Urothelium cell line (cell line): ENCODE results near the gene CFAP221.

ENCODE experiments used
- DNase-seq: peaks from one replicate; pipeline ENCODE4 v3.0.0; 2011; ENCODE audit warnings: low spot score, mixed read lengths
- FAIRE-seq: peaks from 2 replicates; lab custom pipeline; 2011; peaks lifted over from hg19 to GRCh38; lab: Jason Lieb, UNC

Gene CFAP221

GRCh38 chr2:119536211-119536610 is 8.0 kb upstream of the CFAP221 start:
- DNase-seq: no peak
- FAIRE-seq: no peak

DNA sequence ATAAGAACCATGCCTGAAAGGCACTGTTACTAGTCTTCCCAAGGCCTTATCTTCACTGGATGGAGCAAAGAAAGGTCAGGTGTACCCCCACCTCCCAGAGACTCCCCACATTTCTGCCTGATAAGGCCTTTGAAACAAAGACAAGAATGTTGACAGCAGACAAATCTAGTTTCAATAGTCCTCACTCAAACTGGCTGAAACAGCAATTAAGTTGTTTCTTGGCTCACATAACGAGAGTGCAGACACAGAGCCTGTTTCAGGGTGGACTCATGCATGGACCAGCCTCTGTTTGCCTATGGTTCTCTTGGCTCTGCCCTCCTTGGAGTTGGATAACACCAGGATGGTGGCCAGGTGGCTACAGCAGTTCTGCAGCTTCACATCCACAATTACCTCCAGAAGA is 7.5 kb upstream of the CFAP221 start:
- FAIRE-seq (no peak), DNase-seq (no peak)

DNA sequence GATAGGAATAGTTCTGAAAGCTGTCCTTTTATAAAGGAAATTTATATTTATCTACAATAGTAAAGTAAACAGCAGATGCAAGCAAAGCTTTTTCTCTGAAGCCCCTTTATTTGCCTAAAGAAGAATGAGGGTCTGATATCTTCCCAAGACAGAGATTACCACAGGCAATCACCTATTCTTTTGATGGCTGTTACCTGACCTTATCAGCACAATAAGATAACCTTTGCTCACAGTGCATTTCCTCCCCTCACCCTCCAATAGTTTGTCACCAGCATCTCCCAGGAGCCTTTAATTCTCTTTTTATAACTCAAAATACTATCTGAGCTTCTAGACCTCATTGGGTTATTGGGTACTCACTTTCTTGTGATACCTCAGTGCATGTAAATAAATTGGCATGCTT is 6.5 kb upstream of the CFAP221 start:
- no peak for DNase-seq
- FAIRE-seq: no peak

- DNase-seq (no peak), FAIRE-seq (no peak)
These were observed 2.8 kb upstream of the CFAP221 start for GRCh38 chr2:119541476-119541875.

DNA sequence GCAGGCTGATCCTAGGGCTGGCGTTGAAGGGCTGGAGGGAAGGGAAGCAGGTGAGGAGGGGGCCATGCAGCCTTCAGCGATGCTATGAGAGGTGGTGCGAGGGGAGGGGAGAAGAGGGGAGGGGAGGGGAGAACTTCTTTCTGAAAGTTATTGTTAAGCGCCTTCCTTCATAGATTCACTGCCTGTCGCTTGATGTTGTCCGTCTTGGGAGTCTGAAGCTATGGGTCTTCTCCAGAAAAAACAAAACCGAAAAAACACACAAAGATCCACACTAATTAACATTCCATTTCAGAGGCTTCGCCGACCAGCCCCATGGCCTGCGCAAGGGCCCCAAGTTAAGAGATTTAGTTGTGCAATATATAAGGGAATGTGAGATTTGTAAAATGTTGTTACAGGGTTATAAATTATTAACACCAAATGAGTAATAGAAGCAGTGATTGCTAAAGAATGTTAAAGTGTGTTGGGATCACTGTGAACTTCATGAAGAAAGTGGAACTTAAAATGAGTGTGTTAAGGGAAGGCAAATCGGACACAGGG is 758 bp downstream of the CFAP221 start:
- DNase-seq (no peak), FAIRE-seq (no peak)

DNA sequence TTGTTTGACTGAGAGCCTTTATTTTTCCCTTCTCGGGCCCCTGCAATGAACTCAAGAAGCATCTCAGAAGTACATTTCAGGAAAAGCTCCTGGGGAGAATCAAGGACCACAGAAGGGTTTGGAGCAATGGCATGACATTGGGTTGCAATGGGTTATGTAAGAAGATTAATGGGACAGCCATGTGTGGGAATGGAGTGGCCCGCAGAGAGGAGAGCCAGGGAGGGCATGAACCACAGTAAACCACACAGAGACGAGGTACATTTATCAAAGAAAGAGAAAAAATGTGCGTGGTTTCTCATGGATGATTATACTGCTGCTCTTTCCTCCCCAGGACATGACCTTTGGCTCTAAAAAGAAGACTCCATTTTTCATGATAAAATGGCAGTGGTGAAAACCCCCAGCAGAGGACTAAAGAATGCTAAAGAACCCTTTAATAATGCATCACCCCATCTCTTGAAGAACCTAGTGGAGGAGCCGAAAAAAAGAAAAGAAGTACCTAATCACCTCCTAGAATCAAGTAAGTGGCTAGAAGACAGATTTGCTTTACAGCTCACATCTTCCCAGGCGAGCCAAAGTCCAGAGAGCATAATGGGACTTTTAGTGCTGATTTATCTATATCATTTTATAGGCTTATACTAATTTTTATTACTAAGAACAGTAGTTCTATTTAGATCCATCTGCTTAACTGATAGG is 1.7 kb downstream of the CFAP221 start:
- no peak for FAIRE-seq
- DNase-seq: no peak

GRCh38 chr2:119546447-119546767 is 2.2 kb downstream of the CFAP221 start:
- no peak for DNase-seq
- FAIRE-seq: no peak

DNA sequence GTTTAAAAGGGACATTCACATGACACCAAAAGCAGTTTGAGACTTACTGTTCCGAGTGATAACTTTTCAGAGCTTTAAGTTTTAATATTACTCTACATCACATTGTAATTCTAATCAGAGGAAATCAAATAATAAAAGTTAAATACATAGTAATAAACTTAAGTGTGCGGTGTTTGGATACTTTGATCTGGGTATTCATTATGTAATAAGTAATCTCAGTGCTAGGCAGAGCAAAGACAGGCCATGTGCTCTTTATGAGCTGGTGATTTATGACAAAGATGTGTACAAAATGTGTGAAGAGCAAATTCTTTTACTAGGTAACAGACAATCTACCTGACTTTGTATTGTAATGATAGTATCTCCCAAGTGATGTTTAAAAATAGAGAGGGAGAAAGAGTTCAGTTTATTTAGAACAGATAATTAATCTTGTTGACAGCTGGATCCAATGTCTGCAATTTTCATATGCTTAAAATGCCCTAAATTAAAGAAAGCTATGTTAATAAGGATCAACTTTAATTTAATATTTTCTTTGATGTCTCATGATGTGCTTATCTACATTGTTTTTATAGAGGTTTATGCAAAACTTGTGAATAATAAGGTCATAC is 4.4 kb downstream of the CFAP221 start:
- FAIRE-seq: no peak
- DNase-seq: no peak

DNA sequence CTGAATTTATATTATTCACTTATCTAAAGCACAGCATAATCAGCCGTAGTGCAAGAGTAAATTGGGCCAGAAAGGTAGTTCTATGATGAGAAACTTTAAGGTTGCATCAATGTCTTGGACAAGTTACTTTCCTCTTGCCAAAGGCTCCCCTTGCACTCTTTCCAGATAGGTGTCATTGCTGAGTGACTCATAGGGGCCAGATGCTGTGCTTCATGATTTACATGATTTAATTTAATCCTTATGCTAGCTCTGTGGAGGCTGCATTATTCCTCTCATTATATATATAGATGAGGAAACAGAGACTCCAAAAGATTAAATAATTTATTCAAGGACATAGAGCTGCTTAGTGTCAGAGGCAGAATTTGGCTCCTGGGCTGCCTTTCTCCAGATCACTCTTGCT is 5.0 kb downstream of the CFAP221 start:
- FAIRE-seq: no peak

GRCh38 chr2:119550346-119550745 is 6.1 kb downstream of the CFAP221 start:
- DNase-seq (no peak), FAIRE-seq (no peak)

More for the DNA sequence above, 5.0 kb downstream of the CFAP221 start:
- DNase-seq: no peak

DNA sequence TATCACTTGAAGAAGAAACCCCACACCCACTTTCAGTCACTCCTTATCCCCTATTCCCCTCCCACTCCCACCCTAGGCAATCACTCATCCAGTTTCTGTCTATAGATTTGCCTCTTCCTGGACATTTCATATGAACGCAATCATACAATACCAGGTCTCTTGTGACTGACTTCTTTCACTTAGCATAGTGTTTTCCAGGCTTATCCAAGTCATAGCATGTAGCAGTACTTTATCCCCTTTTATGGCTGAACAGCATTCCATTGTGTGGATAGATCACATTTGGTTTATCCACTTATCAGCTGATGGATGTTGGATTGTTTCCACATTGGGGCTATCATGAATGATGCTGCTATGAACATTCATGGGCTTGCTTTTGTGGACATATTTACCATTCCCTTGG is 6.6 kb downstream of the CFAP221 start:
- DNase-seq (no peak), FAIRE-seq (peak; percentile 77)

DNA sequence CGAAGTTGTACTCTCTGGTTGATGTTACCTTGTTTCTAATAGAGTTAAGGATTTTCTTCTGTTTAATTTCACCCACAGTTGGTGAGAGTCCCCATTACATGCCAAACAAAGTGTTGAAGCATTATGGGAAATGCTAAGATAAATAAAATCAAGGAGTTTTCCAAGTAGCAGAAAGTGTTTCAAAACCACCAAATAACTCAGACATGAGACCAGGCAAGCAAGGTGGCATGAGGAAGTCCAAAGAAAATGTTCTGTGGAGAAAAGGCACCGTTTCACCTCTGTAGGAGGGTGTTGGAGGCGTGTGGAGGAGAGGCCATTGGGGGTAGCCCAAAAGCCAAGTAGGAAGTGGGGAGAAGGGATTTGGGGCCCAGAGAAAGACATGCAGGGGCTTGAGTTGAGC is 8.7 kb downstream of the CFAP221 start:
- FAIRE-seq (no peak), DNase-seq (no peak)

- no peak for FAIRE-seq
These were observed 9.6 kb downstream of the CFAP221 start for GRCh38 chr2:119553687-119554344.

GRCh38 chr2:119565481-119565880 is 21.2 kb downstream of the CFAP221 start:
- FAIRE-seq (no peak), DNase-seq (no peak)

More at GRCh38 chr2:119553687-119554344, 9.6 kb downstream of the CFAP221 start:
- no peak for DNase-seq

GRCh38 chr2:119567292-119567691 is 23.0 kb downstream of the CFAP221 start:
- FAIRE-seq: no peak
- no peak for DNase-seq

- FAIRE-seq (no peak), DNase-seq (no peak)
These were observed 30.0 kb downstream of the CFAP221 start for GRCh38 chr2:119574108-119574815.

DNA sequence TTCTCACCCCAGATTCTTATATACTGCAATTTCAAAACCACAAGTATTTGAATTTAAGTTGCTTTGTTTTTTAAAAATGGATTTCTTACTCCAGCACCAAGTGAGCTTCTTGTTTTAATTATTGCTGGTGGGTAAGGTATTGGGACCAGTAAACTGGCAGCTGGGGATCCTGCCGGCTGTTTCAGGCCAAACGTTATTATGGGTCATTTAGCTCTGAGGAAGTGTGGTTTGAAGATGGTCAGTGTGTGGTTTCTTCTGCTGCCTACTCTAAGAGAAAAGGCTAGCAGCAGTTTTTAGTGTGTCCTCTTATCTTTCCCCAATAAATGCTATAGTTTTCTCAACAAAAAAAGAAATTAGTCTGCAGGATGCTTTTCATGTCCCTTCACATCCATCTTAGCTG is 30.6 kb downstream of the CFAP221 start:
- FAIRE-seq: no peak
- no peak for DNase-seq

GRCh38 chr2:119575439-119575838 is 31.2 kb downstream of the CFAP221 start:
- DNase-seq: no peak

GRCh38 chr2:119579424-119580295 is 35.4 kb downstream of the CFAP221 start:
- FAIRE-seq (no peak), DNase-seq (no peak)

More at GRCh38 chr2:119575439-119575838, 31.2 kb downstream of the CFAP221 start:
- no peak for FAIRE-seq

- no peak for DNase-seq
- FAIRE-seq: no peak
These were observed 36.4 kb downstream of the CFAP221 start for GRCh38 chr2:119580550-119581072.
